ENCODE measurements around the gene NRTN. TPM values are rescaled to one million over a fixed set of nuclear protein-coding genes. Genes with fewer than 3 reads are reported as not detected.

The NRTN gene
- total RNA-seq, 1 donor from 2014 or later = 2.1 TPM

DNA sequence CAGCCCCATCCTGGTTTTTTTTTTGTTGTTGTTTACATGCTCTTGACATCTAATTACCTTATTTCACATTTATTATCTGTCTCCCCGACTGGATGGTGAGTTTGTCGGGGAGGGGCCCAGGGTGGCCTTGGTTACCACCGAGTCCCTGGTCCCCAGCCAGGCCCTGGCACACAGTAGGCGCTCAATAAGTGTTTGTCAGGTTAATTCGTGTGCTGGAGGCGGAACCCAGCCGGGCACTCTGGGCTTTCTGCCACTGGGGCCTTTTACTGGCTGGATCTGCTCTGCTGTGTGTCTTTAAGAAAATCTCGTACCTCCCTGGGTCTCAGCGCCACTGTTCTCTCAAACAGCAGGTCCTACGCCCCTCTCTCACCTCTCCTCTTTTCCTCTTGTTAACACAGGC is 4.6 kb downstream of the NRTN start:
- no peaks in the 10 kb centered on the region for H3K36me3 Mint-ChIP-seq (ENCODE audit: insufficient read depth)
- no peak overlapping the region for H3K27ac Mint-ChIP-seq

DNA sequence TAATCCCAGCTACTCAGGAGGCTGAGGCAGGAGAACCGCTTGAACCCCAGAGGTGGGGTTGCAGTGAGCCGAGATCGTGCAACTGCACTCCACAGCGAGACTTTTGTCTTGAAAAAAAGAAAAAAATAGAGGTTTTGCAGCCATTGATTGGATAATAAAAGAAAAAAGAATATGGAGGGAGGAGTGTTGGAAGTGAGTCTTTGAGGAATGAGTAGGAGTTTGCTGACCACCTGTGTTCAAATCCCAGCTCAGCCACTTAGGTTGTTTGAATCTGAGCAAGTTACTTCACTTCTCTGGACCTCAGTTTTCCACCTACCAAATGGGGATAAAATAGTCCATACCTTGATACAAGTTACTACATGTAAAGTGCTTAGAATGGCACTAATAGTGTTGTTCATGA is 6.2 kb downstream of the NRTN start:
- TF ChIP-seq, protein P1, sequence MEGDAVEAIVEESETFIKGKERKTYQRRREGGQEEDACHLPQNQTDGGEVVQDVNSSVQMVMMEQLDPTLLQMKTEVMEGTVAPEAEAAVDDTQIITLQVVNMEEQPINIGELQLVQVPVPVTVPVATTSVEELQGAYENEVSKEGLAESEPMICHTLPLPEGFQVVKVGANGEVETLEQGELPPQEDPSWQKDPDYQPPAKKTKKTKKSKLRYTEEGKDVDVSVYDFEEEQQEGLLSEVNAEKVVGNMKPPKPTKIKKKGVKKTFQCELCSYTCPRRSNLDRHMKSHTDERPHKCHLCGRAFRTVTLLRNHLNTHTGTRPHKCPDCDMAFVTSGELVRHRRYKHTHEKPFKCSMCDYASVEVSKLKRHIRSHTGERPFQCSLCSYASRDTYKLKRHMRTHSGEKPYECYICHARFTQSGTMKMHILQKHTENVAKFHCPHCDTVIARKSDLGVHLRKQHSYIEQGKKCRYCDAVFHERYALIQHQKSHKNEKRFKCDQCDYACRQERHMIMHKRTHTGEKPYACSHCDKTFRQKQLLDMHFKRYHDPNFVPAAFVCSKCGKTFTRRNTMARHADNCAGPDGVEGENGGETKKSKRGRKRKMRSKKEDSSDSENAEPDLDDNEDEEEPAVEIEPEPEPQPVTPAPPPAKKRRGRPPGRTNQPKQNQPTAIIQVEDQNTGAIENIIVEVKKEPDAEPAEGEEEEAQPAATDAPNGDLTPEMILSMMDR (IDR thresholded peaks at IDR 0.05; ENCODE audit: unreplicated experiment) = no peak
- Mint-ChIP-seq H3K36me3 (ENCODE audit: insufficient read depth) (no peaks in the 10 kb centered on the region), H3K4me1 (ENCODE audit: low read depth) (no peaks in the 10 kb centered on the region), H3K9me3 (ENCODE audit: low read depth) (no peaks in the 10 kb centered on the region), H3K4me3 (ENCODE audit: low read depth) (no peak overlapping the region), H3K27ac (no peak overlapping the region), H3K27me3 (peaks cover 16% of the 10 kb centered on the region)
- no peak for DNase-seq (ENCODE audit: low spot score, unreplicated experiment)

More for the DNA sequence above, 4.6 kb downstream of the NRTN start:
- TF ChIP-seq, protein P1 (IDR thresholded peaks at IDR 0.05; ENCODE audit: unreplicated experiment) = no peak
- H3K4me3 Mint-ChIP-seq (ENCODE audit: low read depth) = no peak overlapping the region
- no peaks in the 10 kb centered on the region for H3K4me1 Mint-ChIP-seq (ENCODE audit: low read depth)
- H3K27me3 Mint-ChIP-seq = peaks cover 13% of the 10 kb centered on the region
- no peak for DNase-seq (ENCODE audit: low spot score, unreplicated experiment)
- no peaks in the 10 kb centered on the region for H3K9me3 Mint-ChIP-seq (ENCODE audit: low read depth)

DNA sequence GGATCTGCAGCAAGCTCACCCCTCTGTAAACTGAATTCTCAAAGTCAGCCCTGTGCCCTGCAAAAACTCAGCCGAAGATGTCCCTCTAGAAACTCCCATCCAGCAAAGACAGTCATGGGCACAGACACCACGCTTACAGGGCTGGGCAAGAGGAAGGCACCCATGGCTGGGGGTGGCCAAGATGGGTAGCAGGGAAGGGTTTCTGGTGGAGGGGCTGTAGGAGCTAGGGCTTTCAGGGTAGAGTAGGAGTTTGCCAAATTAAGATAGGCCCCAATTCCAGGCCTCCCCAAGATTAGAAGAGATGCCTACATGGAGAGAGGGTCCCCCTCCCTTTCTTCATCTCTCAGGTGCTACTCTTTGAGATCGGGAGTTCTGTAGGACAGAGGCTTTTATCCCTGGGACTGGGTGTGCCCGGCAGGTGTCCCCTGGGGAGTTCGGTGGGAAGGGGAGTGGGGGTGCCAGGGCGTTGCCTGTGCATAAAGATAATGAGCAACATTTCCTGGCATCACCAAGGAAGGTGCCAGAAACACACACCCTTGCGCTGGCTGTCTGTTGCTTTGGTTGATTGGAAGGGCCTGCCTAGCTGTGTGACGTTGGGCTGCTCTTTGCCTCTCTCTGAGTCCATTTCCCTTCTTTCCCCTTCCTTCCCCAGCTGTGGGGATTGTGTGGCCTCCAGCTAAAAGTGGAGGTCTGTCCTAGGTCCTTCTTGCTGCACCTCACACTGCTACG is 9.4 kb downstream of the NRTN start:
- no peaks in the 10 kb centered on the region for H3K9me3 Mint-ChIP-seq (ENCODE audit: low read depth)
- no peak for DNase-seq (ENCODE audit: low spot score, unreplicated experiment)
- H3K4me3 Mint-ChIP-seq (ENCODE audit: low read depth) = no peak overlapping the region
- TF ChIP-seq, protein P1 (IDR thresholded peaks at IDR 0.05; ENCODE audit: unreplicated experiment) = no peak
- H3K27ac Mint-ChIP-seq = no peak overlapping the region
- H3K4me1 Mint-ChIP-seq (ENCODE audit: low read depth) = no peaks in the 10 kb centered on the region
- H3K27me3 Mint-ChIP-seq = peaks cover 23% of the 10 kb centered on the region
- H3K36me3 Mint-ChIP-seq (ENCODE audit: insufficient read depth) = no peaks in the 10 kb centered on the region

DNA sequence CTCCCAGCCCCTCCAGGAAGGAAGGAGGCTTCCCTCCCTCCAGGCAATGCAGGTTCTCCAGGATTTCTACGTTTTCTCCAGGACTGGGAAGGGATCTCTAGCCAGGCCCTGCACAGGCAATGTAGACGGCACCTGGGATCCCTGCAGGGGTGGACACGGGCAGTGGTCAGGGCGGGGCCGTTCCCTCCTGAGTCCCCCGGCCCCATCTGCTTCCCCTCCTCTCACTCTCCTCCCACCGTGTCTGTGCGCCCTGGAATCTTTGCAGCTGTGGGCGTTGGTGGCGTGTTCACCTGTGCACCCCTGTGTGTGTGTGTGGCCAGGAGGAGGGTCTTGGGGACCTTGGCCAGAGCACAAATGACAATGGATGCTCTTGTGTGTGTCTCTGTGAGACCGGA is 10.0 kb downstream of the NRTN start:
- no peak for DNase-seq (ENCODE audit: low spot score, unreplicated experiment)
- H3K4me3 Mint-ChIP-seq (ENCODE audit: low read depth) = no peak overlapping the region
- H3K9me3 Mint-ChIP-seq (ENCODE audit: low read depth) = no peaks in the 10 kb centered on the region
- H3K4me1 Mint-ChIP-seq (ENCODE audit: low read depth) = no peaks in the 10 kb centered on the region
- H3K36me3 Mint-ChIP-seq (ENCODE audit: insufficient read depth) = no peaks in the 10 kb centered on the region
- TF ChIP-seq, protein P1 (IDR thresholded peaks at IDR 0.05; ENCODE audit: unreplicated experiment) = no peak
- peaks cover 23% of the 10 kb centered on the region for H3K27me3 Mint-ChIP-seq
- H3K27ac Mint-ChIP-seq = no peak overlapping the region

DNA sequence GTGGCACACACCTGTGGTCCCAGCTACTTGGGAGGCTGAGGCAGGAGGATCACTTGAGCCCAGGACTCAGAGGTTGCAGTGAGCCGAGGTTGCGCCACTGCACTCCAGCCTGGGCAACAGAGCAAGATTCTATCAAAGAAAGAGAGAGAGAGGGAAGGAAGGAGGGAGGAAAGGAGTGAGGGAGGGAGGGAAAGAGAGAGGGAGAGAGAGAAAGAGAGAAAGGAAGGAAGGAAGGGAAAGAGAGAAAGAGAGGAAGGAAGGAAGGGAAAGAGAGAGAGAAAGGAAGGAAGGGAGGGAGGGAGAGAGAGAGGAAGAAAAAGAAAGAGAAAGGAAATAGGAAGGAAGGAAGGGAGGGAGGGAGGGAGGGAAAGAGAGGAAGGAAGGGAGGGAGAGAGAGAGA is 12.4 kb downstream of the NRTN start:
- H3K27ac Mint-ChIP-seq = no peak overlapping the region

More for the DNA sequence above, 12.4 kb downstream of the NRTN start:
- no peaks in the 10 kb centered on the region for H3K36me3 Mint-ChIP-seq (ENCODE audit: insufficient read depth)
- H3K4me1 Mint-ChIP-seq (ENCODE audit: low read depth) = no peaks in the 10 kb centered on the region
- no peak overlapping the region for H3K4me3 Mint-ChIP-seq (ENCODE audit: low read depth)
- H3K27me3 Mint-ChIP-seq = peaks cover 26% of the 10 kb centered on the region
- TF ChIP-seq, protein P1 (IDR thresholded peaks at IDR 0.05; ENCODE audit: unreplicated experiment) = no peak
- H3K9me3 Mint-ChIP-seq (ENCODE audit: low read depth) = no peaks in the 10 kb centered on the region
- no peak for DNase-seq (ENCODE audit: low spot score, unreplicated experiment)
